GM18517 (cell line): ENCODE measurements around the gene SMG6.
"Not testable (repeated sequence)": the region's sequence is repeated elsewhere in the genome, so short reads cannot be mapped to it uniquely, and the experiment has no call there.

Experiments used
- ATAC-seq: cut with Tn5 transposase; IDR thresholded peaks from one replicate; pipeline ENCODE4 v1.9.1; 2021; ENCODE audit warnings: mild to moderate bottlenecking, moderate library complexity; ENCODE audit not compliant: unreplicated experiment

SMG6 gene

GRCh38 chr17:2309338-2310154, 6.0 kb upstream of the SMG6 start:
- no peak for ATAC-seq

DNA sequence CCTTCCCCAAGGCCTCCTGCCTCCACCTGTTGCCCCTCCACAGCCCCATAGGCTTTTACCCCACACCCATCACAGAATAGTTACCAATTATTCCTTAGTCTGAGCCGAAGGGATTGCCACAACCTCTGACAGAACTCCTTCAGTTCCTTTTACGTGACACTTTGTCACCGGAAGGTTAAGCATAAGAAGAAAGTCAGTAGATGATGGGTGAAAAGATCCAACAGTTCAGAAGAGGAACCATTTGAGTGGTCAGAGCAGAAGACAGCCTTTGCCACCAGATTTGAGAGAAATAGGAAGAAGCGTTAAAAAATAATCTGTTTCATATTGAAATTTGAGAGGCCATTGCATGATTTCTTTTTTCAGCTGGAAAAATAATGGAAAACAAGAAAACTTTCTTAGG, 1.3 kb upstream of the SMG6 start:
- ATAC-seq, result no peak

DNA sequence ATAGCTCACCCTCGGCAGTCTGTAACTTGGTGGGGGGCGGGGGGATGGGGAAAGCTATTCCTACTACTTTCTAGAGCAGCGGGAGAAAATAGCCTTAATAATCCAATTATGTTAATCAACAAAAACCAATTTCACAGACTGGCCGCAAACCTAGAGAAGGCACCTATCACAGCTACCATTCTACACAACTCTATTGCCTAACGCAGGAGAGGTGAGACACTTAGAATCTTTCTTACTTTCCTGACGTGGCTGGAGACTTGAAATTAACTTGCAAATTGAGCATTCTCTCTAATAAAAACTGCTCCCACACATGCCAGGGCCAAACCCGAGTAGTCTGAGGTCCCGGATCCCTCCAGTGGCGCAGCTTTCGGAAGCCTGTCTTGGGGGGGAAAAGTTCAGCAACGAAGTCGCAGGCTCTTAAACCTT, 794 bp downstream of the SMG6 start:
- no peak for ATAC-seq

DNA sequence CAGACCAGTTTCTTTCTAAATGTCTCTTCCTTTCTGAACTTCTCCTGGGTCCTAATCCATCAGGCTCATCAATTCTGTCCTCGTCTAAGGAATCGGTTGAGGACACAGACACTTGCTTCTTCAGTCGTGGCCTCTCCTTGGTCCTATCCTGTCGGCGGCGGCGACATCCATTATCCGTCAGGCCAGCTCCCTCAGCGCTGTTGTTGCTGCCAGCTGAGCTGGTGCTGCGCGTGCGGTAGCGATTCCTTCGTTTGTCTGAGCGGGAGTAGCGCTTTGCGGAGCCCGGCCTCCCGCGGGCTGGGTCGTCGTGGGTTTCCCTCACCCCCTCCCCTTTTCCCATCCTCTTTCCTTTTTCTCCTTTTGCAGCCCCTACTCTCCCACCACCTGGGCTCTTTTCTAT, 3.8 kb downstream of the SMG6 start:
- ATAC-seq, result no peak

GRCh38 chr17:2299136-2299535, 4.4 kb downstream of the SMG6 start:
- no peak for ATAC-seq

- ATAC-seq, result no peak
Observed at GRCh38 chr17:2297023-2297422, 6.6 kb downstream of the SMG6 start.

GRCh38 chr17:2295575-2295974, 8.0 kb downstream of the SMG6 start:
- no peak for ATAC-seq

GRCh38 chr17:2292100-2292499, 11.5 kb downstream of the SMG6 start:
- ATAC-seq, result no peak

GRCh38 chr17:2289878-2290478, 13.6 kb downstream of the SMG6 start:
- ATAC-seq, result no peak

DNA sequence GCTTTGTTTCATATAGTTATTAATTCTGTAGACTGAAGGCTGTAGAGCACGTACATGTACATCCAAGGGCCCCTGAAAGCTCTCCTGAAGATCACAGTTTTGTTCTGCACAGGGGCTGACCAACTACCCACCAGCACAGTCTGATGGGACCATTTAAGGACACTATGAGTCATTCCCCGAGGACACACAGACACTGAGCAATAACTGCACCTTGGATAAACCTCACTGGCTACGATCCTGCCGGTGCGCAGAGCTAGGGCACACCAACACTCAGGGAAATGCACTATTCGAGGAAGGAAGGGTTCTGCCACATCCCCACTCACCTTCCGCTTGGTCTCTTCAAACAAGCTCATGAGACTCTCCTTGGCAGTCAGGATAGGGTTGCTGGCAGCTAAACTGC, 20.3 kb downstream of the SMG6 start:
- no peak for ATAC-seq

- no peak for ATAC-seq
Observed at GRCh38 chr17:2282297-2282873, 21.2 kb downstream of the SMG6 start.

- ATAC-seq, result no peak
Observed at GRCh38 chr17:2279707-2280106, 23.9 kb downstream of the SMG6 start.

- no peak for ATAC-seq
Observed at GRCh38 chr17:2277429-2278170, 26.0 kb downstream of the SMG6 start.

DNA sequence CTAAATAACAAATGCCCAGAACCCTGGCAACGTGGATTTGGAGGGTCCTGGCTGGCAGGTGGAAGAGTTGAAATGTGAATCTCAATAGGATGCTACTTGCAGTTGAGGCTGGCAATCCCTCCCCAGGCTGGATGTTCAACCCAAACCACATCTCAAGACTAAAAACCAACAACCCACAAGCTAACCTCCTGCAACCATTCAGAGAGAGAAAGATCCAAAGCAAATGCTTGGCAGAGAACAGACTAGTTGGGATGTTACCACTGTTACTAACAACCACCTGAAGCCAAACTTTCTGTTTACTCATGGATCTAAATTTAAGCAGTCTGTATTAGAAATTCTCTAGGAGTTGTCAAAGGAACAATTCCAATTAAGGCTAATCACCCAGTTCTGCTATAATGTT, 27.9 kb downstream of the SMG6 start:
- ATAC-seq, result no peak

GRCh38 chr17:2274414-2274813, 29.2 kb downstream of the SMG6 start:
- ATAC-seq, result no peak

DNA sequence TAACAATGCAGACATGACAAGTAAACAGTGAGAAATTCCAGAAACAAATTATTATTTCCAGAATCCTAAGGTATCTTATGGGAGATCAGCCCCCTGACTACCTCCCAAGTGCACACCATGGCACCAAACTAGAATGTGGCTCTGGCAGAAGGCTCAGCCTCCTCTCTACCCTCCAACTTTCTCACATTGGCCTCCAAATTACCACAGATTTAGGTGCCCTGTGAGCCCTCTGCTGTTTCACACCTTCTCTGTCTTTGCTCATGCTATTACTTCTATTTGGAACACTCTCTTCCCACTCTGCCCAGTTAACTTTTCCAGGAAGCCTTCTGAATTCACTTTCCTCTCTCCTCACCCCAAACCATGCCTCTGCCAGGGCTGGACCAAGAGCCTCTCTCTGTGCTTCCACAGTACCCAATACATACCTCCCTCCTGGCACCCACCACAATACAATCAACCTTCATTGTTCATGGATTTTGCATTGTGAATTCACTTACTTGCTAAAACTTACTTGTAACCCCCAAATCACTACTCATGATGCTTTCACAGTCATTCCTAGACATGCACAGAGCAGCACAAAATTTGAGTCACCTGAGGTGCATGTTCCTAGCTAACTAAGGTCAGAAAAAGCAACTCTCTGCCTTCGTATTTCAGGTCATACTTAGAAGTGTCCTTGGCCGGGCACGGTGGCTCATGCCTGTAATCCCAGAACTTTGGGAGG, 31.4 kb downstream of the SMG6 start:
- no peak for ATAC-seq

GRCh38 chr17:2267354-2267753, 36.2 kb downstream of the SMG6 start:
- no peak for ATAC-seq

DNA sequence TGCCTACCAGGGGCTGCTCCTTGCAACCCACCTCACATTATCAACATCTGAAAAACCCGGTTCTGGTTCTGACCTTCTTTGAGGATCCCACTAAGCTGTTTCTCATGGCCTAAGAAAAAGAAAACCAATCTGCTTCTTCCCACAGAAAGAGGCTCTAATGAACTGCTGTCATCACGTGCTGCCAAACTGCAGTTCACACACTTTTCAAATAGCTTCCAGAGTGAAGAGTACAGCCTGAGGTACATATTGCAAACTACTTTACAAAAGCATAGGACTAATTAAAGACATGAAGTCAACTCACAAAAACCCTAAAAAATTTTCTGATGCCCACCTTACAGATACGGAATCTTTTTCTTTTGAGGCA, 36.7 kb downstream of the SMG6 start:
- ATAC-seq, result no peak

- no peak for ATAC-seq
Observed at GRCh38 chr17:2266045-2266864, 37.3 kb downstream of the SMG6 start.

DNA sequence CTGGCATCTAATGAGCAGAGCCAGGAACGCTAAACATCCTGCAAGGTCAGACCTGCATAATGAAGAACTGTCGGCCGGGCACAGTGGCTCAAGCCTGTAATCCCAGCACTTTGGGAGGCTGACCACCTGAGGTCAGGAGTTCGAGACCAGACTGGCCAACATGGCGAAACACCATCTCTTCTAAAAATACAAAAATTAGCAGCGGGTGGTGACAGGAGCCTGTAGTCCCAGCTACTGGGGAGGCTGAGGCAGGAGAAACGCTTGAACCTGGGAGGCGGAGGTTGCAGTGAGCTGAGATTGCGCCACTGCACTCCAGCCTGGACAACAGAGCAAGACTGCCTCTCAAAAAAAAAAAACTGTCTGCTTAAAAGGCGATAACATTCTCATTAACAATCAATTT, 38.4 kb downstream of the SMG6 start:
- ATAC-seq, result not testable (repeated sequence)
